ENCODE measurements around the gene CDHR2. TPM values are rescaled to one million over a fixed set of nuclear protein-coding genes. Genes with fewer than 3 reads are reported as not detected.

CDHR2 gene
- total and polyA plus RNA-seq, 11 donors: 0.07 to 0.67 (median 0.35) TPM; not detected in 6

DNA sequence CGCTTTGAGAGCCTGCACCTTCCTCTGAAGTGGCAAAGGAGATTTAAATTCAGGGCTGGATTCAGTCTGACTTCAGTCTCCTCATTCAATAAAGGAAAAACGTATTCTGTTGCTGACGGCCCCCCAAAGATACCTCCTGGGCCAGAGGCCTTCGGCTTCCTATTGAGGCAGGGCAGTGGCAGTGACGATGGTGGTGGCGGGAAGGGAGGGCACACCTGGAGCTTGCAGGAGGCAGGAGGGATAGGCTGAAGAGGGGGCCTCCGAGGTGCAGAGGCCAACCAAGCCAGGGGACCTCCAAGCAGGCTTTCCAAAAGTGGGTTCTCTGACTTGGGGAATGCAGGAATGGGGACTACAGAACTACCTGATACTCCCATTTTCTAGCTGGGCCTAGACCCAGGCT lies 27.9 kb upstream of the CDHR2 start:
- Histone ChIP-seq H3K4me1 (no peaks in the 10 kb centered on the region), H3K4me3 (no peak overlapping the region), H3K36me3 (peaks cover 0 to 5% (median 0%) of the 10 kb centered on the region in 9 donors), H3K9me3 (no peaks in the 10 kb centered on the region), H3K27ac (no peak overlapping the region), H3K27me3 (no peaks in the 10 kb centered on the region)
- no peak for ATAC-seq
- intact Hi-C loops (cut with DNase I): no loop called here
- WGBS, 4 donors: 77 to 89% (median 83%) methylated on average over 7 of the region's 7 CpGs
- no peak for DNase-seq
- no peak for TF ChIP-seq POLR2A (IDR thresholded peaks at IDR 0.05)
- TF ChIP-seq, protein P1, sequence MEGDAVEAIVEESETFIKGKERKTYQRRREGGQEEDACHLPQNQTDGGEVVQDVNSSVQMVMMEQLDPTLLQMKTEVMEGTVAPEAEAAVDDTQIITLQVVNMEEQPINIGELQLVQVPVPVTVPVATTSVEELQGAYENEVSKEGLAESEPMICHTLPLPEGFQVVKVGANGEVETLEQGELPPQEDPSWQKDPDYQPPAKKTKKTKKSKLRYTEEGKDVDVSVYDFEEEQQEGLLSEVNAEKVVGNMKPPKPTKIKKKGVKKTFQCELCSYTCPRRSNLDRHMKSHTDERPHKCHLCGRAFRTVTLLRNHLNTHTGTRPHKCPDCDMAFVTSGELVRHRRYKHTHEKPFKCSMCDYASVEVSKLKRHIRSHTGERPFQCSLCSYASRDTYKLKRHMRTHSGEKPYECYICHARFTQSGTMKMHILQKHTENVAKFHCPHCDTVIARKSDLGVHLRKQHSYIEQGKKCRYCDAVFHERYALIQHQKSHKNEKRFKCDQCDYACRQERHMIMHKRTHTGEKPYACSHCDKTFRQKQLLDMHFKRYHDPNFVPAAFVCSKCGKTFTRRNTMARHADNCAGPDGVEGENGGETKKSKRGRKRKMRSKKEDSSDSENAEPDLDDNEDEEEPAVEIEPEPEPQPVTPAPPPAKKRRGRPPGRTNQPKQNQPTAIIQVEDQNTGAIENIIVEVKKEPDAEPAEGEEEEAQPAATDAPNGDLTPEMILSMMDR (IDR thresholded peaks at IDR 0.05): no peak

DNA sequence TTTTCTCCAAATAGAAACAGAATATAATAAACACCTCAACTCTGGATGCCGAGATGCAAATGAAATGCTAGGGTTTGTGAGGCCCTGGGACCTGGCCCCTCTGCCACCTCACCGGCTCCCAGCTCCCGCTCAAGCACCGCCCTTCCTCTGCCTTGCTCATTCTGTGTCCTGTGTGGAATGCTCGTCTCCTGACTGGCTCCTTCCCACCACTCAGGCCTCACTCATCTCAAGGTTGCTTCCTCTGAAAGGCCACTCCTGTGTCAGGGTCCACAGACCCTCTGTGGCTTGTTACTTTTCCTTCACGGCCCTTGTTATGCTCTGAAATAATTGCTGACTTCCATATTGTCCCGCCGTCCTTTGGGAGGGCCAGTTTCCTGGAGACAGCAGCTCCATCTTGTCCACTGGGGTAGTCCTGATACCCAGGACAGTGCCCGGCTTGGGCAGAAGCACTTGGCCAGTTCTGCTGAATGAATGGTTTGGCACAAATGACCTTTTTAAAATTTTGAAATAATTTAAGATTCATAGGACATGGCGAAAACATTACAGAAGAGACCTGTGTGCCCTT lies 27.4 kb upstream of the CDHR2 start:
- no peaks in the 10 kb centered on the region for H3K27me3 ChIP-seq
- ATAC-seq (no peak), DNase-seq (no peak)
- no peak overlapping the region for H3K4me3 ChIP-seq
- intact Hi-C loops (cut with DNase I): no loop called here
- no peaks in the 10 kb centered on the region for H3K4me1 ChIP-seq
- H3K27ac ChIP-seq: no peak overlapping the region
- H3K9me3 ChIP-seq: no peaks in the 10 kb centered on the region
- TF ChIP-seq, protein P1 (IDR thresholded peaks at IDR 0.05): no peak
- no peak for TF ChIP-seq POLR2A (IDR thresholded peaks at IDR 0.05)
- H3K36me3 ChIP-seq: peaks cover 0 to 5% (median 0%) of the 10 kb centered on the region in 9 donors
- WGBS, 4 donors: 66 to 83% (median 73%) methylated on average over 10 of the region's 10 CpGs

GRCh38 chr5:176524138-176524537 lies 25.0 kb upstream of the CDHR2 start:
- intact Hi-C loops (cut with DNase I): no loop called here
- Histone ChIP-seq H3K9me3 (no peaks in the 10 kb centered on the region), H3K4me1 (peaks cover 0 to 10% (median under 1%) of the 10 kb centered on the region in 12 donors), H3K27ac (no peak overlapping the region), H3K27me3 (no peaks in the 10 kb centered on the region), H3K4me3 (no peak overlapping the region), H3K36me3 (peaks cover 0 to 28% (median 20%) of the 10 kb centered on the region in 9 donors)
- no peak for DNase-seq
- 90 to 97% (median 93%) methylated on average over 6 of the region's 6 CpGs for WGBS, 4 donors
- no peak for TF ChIP-seq POLR2A (IDR thresholded peaks at IDR 0.05)
- TF ChIP-seq, protein P1 (IDR thresholded peaks at IDR 0.05): no peak
- no peak for ATAC-seq

- 89 to 94% (median 93%) methylated on average over 15 of the region's 15 CpGs for WGBS, 4 donors
- ATAC-seq: no peak
These were observed 24.2 kb upstream of the CDHR2 start for GRCh38 chr5:176524987-176525386.

More at GRCh38 chr5:176524987-176525386, 24.2 kb upstream of the CDHR2 start:
- DNase-seq: no peak
- H3K4me1 ChIP-seq: peaks cover 0 to 16% (median 1%) of the 10 kb centered on the region in 12 donors
- intact Hi-C loops (cut with DNase I): no loop called here
- peaks cover 0 to 35% (median 28%) of the 10 kb centered on the region in 9 donors for H3K36me3 ChIP-seq
- no peaks in the 10 kb centered on the region for H3K27me3 ChIP-seq
- no peak overlapping the region for H3K27ac ChIP-seq
- TF ChIP-seq POLR2A (IDR thresholded peaks at IDR 0.05): no peak
- TF ChIP-seq, protein P1 (IDR thresholded peaks at IDR 0.05): no peak
- H3K9me3 ChIP-seq: no peaks in the 10 kb centered on the region
- H3K4me3 ChIP-seq: no peak overlapping the region

Data from heart left ventricle (tissue), 16 donors.